Measurements from ENCODE around the gene DNM1.

- no peak for TF ChIP-seq MAX (IDR thresholded peaks at IDR 0.05; ENCODE audit: low read depth)
- no peak for TF ChIP-seq POLR2AphosphoS5 (IDR thresholded peaks at IDR 0.05; ENCODE audit: low read depth, low read length)
- TF ChIP-seq RAD21 (IDR thresholded peaks at IDR 0.05; ENCODE audit: low read length) = no peak
- TF ChIP-seq RFX5 (IDR thresholded peaks at IDR 0.05; ENCODE audit: low read length) = no peak
- TF ChIP-seq, protein P1, sequence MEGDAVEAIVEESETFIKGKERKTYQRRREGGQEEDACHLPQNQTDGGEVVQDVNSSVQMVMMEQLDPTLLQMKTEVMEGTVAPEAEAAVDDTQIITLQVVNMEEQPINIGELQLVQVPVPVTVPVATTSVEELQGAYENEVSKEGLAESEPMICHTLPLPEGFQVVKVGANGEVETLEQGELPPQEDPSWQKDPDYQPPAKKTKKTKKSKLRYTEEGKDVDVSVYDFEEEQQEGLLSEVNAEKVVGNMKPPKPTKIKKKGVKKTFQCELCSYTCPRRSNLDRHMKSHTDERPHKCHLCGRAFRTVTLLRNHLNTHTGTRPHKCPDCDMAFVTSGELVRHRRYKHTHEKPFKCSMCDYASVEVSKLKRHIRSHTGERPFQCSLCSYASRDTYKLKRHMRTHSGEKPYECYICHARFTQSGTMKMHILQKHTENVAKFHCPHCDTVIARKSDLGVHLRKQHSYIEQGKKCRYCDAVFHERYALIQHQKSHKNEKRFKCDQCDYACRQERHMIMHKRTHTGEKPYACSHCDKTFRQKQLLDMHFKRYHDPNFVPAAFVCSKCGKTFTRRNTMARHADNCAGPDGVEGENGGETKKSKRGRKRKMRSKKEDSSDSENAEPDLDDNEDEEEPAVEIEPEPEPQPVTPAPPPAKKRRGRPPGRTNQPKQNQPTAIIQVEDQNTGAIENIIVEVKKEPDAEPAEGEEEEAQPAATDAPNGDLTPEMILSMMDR (IDR thresholded peaks at IDR 0.05) = no peak
- TF ChIP-seq MEF2A (IDR thresholded peaks at IDR 0.05; ENCODE audit: borderline replicate concordance, low read depth) = no peak
- no peak for TF ChIP-seq EP300 (IDR thresholded peaks at IDR 0.05; ENCODE audit: borderline replicate concordance in 1 of 2, low read depth in 1 of 2, low read length in 1 of 2)
- TF ChIP-seq, protein P2, sequence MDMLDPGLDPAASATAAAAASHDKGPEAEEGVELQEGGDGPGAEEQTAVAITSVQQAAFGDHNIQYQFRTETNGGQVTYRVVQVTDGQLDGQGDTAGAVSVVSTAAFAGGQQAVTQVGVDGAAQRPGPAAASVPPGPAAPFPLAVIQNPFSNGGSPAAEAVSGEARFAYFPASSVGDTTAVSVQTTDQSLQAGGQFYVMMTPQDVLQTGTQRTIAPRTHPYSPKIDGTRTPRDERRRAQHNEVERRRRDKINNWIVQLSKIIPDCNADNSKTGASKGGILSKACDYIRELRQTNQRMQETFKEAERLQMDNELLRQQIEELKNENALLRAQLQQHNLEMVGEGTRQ (IDR thresholded peaks at IDR 0.05; ENCODE audit: borderline replicate concordance, low read depth, low read length) = no peak
- TF ChIP-seq, protein P3, sequence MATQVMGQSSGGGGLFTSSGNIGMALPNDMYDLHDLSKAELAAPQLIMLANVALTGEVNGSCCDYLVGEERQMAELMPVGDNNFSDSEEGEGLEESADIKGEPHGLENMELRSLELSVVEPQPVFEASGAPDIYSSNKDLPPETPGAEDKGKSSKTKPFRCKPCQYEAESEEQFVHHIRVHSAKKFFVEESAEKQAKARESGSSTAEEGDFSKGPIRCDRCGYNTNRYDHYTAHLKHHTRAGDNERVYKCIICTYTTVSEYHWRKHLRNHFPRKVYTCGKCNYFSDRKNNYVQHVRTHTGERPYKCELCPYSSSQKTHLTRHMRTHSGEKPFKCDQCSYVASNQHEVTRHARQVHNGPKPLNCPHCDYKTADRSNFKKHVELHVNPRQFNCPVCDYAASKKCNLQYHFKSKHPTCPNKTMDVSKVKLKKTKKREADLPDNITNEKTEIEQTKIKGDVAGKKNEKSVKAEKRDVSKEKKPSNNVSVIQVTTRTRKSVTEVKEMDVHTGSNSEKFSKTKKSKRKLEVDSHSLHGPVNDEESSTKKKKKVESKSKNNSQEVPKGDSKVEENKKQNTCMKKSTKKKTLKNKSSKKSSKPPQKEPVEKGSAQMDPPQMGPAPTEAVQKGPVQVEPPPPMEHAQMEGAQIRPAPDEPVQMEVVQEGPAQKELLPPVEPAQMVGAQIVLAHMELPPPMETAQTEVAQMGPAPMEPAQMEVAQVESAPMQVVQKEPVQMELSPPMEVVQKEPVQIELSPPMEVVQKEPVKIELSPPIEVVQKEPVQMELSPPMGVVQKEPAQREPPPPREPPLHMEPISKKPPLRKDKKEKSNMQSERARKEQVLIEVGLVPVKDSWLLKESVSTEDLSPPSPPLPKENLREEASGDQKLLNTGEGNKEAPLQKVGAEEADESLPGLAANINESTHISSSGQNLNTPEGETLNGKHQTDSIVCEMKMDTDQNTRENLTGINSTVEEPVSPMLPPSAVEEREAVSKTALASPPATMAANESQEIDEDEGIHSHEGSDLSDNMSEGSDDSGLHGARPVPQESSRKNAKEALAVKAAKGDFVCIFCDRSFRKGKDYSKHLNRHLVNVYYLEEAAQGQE (IDR thresholded peaks at IDR 0.05; ENCODE audit: low read depth, low read length) = no peak
- TF ChIP-seq, protein P4, sequence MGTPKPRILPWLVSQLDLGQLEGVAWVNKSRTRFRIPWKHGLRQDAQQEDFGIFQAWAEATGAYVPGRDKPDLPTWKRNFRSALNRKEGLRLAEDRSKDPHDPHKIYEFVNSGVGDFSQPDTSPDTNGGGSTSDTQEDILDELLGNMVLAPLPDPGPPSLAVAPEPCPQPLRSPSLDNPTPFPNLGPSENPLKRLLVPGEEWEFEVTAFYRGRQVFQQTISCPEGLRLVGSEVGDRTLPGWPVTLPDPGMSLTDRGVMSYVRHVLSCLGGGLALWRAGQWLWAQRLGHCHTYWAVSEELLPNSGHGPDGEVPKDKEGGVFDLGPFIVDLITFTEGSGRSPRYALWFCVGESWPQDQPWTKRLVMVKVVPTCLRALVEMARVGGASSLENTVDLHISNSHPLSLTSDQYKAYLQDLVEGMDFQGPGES (IDR thresholded peaks at IDR 0.05; ENCODE audit: low read depth, low read length) = no peak
Observed at GRCh38 chr9:128205296-128205944, 2.2 kb downstream of the DNM1 start.

Measured in SK-N-SH (cell line).